Measurements from ENCODE around the gene LIG4.

The LIG4 gene

GRCh38 chr13:108213946-108214345 lies 1.4 kb downstream of the LIG4 start:
- H3K4me3 Mint-ChIP-seq = peak overlapping the region; percentile 87
- H3K27me3 Mint-ChIP-seq = no peaks in the 10 kb centered on the region
- H3K36me3 Mint-ChIP-seq = peaks cover 24% of the 10 kb centered on the region
- peak overlapping the region; percentile 85 for H3K27ac Mint-ChIP-seq
- H3K4me1 Mint-ChIP-seq (ENCODE audit: low read depth) = peaks cover 36% of the 10 kb centered on the region
- peaks cover 17% of the 10 kb centered on the region for H3K9me3 Mint-ChIP-seq (ENCODE audit: low read depth)

DNA sequence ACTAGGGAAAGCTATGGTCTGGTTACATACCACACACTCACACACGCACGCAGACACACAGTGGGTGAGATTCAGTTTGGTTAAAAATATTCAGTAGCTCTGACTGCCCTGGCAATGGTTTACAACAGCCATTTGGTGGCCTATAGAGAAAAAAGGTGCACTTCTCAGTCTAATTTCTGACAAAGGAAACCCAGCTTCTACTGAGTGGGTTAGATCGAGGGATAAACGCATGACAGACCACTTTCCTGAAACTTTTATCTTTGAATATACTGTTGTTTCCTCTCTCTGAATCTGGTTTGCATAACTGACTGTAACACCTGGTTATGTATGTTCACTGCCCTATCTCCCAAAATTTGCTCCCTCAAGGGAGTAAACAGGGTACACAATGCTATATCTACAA lies 2.5 kb downstream of the LIG4 start:
- H3K4me1 Mint-ChIP-seq (ENCODE audit: low read depth) = peaks cover 34% of the 10 kb centered on the region
- H3K36me3 Mint-ChIP-seq = peaks cover 27% of the 10 kb centered on the region
- H3K27ac Mint-ChIP-seq = no peak overlapping the region
- H3K9me3 Mint-ChIP-seq (ENCODE audit: low read depth) = peaks cover 21% of the 10 kb centered on the region
- H3K4me3 Mint-ChIP-seq = peak overlapping the region; percentile 10
- no peaks in the 10 kb centered on the region for H3K27me3 Mint-ChIP-seq

- no peak overlapping the region for H3K27ac Mint-ChIP-seq
- no peaks in the 10 kb centered on the region for H3K27me3 Mint-ChIP-seq
- H3K4me3 Mint-ChIP-seq = no peak overlapping the region
- H3K4me1 Mint-ChIP-seq (ENCODE audit: low read depth) = peaks cover 18% of the 10 kb centered on the region
- peaks cover 21% of the 10 kb centered on the region for H3K9me3 Mint-ChIP-seq (ENCODE audit: low read depth)
- peaks cover 27% of the 10 kb centered on the region for H3K36me3 Mint-ChIP-seq
These were observed 4.8 kb downstream of the LIG4 start for GRCh38 chr13:108210551-108210950.

DNA sequence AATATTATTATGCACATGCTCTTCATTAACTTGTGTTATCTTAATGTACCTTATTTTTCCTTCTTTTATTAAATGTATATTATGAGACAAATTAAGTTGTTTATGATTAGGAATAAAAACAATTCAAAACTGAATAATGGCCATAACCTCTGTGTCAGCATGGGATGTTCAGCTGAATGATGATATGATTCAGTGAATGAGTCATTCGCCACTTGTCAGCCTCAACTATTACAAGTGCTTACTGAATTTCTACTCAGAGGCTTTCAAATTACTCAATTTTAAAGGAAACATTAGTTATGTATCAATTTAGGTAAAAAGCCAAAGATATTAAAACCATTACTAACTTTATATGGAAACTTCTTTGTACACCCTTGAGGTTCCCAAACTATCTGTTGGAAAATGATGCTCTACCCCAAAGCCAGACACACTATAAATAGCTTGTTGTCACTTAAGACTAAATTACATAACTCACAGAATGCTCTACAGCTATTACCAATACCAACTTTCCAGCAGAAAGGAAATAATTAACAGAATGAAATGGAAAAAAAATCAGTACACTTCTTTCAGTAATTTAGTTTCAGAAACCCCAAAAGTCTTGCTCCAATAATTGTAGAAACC lies 14.4 kb downstream of the LIG4 start:
- H3K9me3 Mint-ChIP-seq (ENCODE audit: low read depth) = peaks cover 6% of the 10 kb centered on the region
- no peak overlapping the region for H3K4me3 Mint-ChIP-seq
- H3K27ac Mint-ChIP-seq = no peak overlapping the region

DNA sequence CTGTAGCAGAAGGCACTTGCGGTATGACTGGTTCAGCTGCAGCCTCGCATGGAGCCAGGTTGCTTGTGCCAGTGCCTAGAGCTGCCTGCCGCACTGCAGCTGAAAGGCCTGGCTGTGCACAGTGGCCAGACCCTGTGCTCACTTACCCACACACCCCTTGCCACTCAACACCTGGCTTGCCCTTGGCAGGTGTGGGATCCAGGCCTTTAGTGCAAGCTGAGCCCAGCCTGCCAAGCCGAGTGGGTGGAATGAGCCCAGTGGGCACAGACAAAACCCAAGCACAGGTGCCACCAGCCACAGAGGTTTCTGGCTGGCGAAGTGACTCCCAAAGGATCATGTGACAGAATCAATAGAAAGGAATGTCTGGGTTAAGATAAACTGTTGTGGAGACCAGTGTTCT lies 19.5 kb downstream of the LIG4 start:
- no peaks in the 10 kb centered on the region for H3K4me1 Mint-ChIP-seq (ENCODE audit: low read depth)
- H3K9me3 Mint-ChIP-seq (ENCODE audit: low read depth) = peaks cover 6% of the 10 kb centered on the region
- no peaks in the 10 kb centered on the region for H3K36me3 Mint-ChIP-seq
- H3K4me3 Mint-ChIP-seq = no peak overlapping the region
- peaks cover 3% of the 10 kb centered on the region for H3K27me3 Mint-ChIP-seq
- no peak overlapping the region for H3K27ac Mint-ChIP-seq

More for the DNA sequence above, 14.4 kb downstream of the LIG4 start:
- no peaks in the 10 kb centered on the region for H3K4me1 Mint-ChIP-seq (ENCODE audit: low read depth)
- no peaks in the 10 kb centered on the region for H3K36me3 Mint-ChIP-seq
- H3K27me3 Mint-ChIP-seq = peaks cover 12% of the 10 kb centered on the region

GRCh38 chr13:108195146-108195545 lies 20.2 kb downstream of the LIG4 start:
- H3K27ac Mint-ChIP-seq = no peak overlapping the region
- no peaks in the 10 kb centered on the region for H3K36me3 Mint-ChIP-seq
- peaks cover 6% of the 10 kb centered on the region for H3K9me3 Mint-ChIP-seq (ENCODE audit: low read depth)
- H3K4me1 Mint-ChIP-seq (ENCODE audit: low read depth) = no peaks in the 10 kb centered on the region
- H3K4me3 Mint-ChIP-seq = no peak overlapping the region
- peaks cover 6% of the 10 kb centered on the region for H3K27me3 Mint-ChIP-seq

- H3K4me1 Mint-ChIP-seq (ENCODE audit: low read depth) = no peaks in the 10 kb centered on the region
- H3K36me3 Mint-ChIP-seq = no peaks in the 10 kb centered on the region
- no peak overlapping the region for H3K4me3 Mint-ChIP-seq
These were observed 20.9 kb downstream of the LIG4 start for GRCh38 chr13:108194435-108194936.

GRCh38 chr13:108193806-108194205 lies 21.5 kb downstream of the LIG4 start:
- no peak overlapping the region for H3K4me3 Mint-ChIP-seq
- no peak overlapping the region for H3K27ac Mint-ChIP-seq
- H3K27me3 Mint-ChIP-seq = peaks cover 10% of the 10 kb centered on the region
- H3K9me3 Mint-ChIP-seq (ENCODE audit: low read depth) = peaks cover 9% of the 10 kb centered on the region
- H3K4me1 Mint-ChIP-seq (ENCODE audit: low read depth) = no peaks in the 10 kb centered on the region
- no peaks in the 10 kb centered on the region for H3K36me3 Mint-ChIP-seq

More at GRCh38 chr13:108194435-108194936, 20.9 kb downstream of the LIG4 start:
- Mint-ChIP-seq H3K27me3 (peaks cover 10% of the 10 kb centered on the region), H3K27ac (no peak overlapping the region), H3K9me3 (ENCODE audit: low read depth) (peaks cover 9% of the 10 kb centered on the region)

- H3K27me3 Mint-ChIP-seq = peaks cover 8% of the 10 kb centered on the region
- H3K36me3 Mint-ChIP-seq = no peaks in the 10 kb centered on the region
- no peak overlapping the region for H3K27ac Mint-ChIP-seq
- no peak overlapping the region for H3K4me3 Mint-ChIP-seq
- H3K9me3 Mint-ChIP-seq (ENCODE audit: low read depth) = peaks cover 3% of the 10 kb centered on the region
- H3K4me1 Mint-ChIP-seq (ENCODE audit: low read depth) = no peaks in the 10 kb centered on the region
These were observed 24.4 kb downstream of the LIG4 start for GRCh38 chr13:108190897-108191296.

DNA sequence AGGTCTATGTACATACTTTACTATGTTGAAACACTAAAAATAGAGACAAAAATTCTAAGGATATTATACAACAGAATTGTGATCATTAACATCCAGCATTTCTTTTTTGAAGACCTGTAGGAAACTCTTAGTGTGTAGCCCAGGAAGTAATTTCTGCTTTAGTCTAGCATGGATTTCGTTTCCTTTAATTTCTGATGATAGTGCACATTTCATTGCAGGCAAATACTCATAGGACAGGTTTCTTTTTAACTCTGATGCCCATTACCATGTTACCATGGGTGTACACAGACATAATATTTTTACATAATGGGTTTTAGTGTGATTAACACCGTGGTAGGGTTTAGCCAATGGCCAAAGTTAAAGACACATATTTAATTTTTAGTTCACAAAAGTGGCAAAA lies 27.1 kb downstream of the LIG4 start:
- peaks cover 3% of the 10 kb centered on the region for H3K9me3 Mint-ChIP-seq (ENCODE audit: low read depth)
- H3K27ac Mint-ChIP-seq = no peak overlapping the region
- H3K27me3 Mint-ChIP-seq = peaks cover 8% of the 10 kb centered on the region
- no peaks in the 10 kb centered on the region for H3K4me1 Mint-ChIP-seq (ENCODE audit: low read depth)
- no peaks in the 10 kb centered on the region for H3K36me3 Mint-ChIP-seq
- no peak overlapping the region for H3K4me3 Mint-ChIP-seq

- H3K36me3 Mint-ChIP-seq = no peaks in the 10 kb centered on the region
- peaks cover 6% of the 10 kb centered on the region for H3K27me3 Mint-ChIP-seq
- no peak overlapping the region for H3K27ac Mint-ChIP-seq
- H3K4me1 Mint-ChIP-seq (ENCODE audit: low read depth) = no peaks in the 10 kb centered on the region
- peaks cover 3% of the 10 kb centered on the region for H3K9me3 Mint-ChIP-seq (ENCODE audit: low read depth)
- H3K4me3 Mint-ChIP-seq = no peak overlapping the region
These were observed 30.1 kb downstream of the LIG4 start for GRCh38 chr13:108185223-108185622.

DNA sequence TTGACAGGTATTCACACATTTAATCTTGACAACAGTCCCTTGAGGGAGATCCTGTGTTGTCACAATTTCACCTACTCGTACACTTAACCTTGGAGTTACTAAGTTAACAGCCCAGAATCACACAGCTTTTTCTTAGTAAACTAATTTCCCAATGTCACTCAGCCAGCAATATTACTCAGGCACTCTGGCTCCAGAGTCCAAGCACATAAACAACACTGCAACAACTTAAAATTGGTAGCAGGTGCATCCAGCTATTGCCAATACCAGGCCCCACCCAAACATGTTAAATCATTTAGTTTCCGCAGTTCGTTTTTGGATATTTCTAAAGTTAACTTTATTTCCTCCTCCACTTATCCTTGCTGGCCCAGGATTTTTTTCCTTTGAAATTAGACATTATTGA lies 32.7 kb downstream of the LIG4 start:
- Mint-ChIP-seq H3K27me3 (peaks cover 1% of the 10 kb centered on the region), H3K4me3 (no peak overlapping the region)

GRCh38 chr13:108178078-108178477 lies 37.3 kb downstream of the LIG4 start:
- Mint-ChIP-seq H3K27me3 (peaks cover 7% of the 10 kb centered on the region), H3K4me1 (ENCODE audit: low read depth) (no peaks in the 10 kb centered on the region), H3K36me3 (no peaks in the 10 kb centered on the region), H3K27ac (no peak overlapping the region), H3K4me3 (no peak overlapping the region), H3K9me3 (ENCODE audit: low read depth) (peaks cover 6% of the 10 kb centered on the region)

More for the DNA sequence above, 32.7 kb downstream of the LIG4 start:
- H3K36me3 Mint-ChIP-seq = no peaks in the 10 kb centered on the region
- no peak overlapping the region for H3K27ac Mint-ChIP-seq
- no peaks in the 10 kb centered on the region for H3K9me3 Mint-ChIP-seq (ENCODE audit: low read depth)
- H3K4me1 Mint-ChIP-seq (ENCODE audit: low read depth) = no peaks in the 10 kb centered on the region

GRCh38 chr13:108176685-108177274 lies 38.6 kb downstream of the LIG4 start:
- Mint-ChIP-seq H3K36me3 (no peaks in the 10 kb centered on the region), H3K4me1 (ENCODE audit: low read depth) (no peaks in the 10 kb centered on the region), H3K4me3 (no peak overlapping the region)

DNA sequence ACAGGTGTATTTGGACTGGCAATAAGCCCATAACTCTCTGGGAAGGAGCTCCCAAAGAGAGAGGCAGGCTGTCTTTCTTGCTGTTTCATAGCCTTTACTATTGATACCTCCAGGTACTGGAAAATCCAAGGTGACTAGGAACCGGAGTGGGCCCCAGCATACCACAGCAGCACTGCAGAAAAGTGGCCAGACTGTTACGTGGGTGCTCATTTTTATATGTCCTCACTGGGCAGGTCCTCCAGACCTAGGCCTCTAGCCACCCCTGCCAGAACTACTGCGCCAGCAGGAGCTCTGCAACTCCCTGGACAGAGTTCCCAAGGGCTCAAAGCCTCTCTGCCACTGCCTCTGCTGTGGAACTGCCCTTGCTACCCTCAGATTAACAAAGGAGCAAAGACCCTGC lies 46.4 kb downstream of the LIG4 start:
- Mint-ChIP-seq H3K4me1 (ENCODE audit: low read depth) (no peaks in the 10 kb centered on the region), H3K27ac (no peak overlapping the region), H3K36me3 (peaks cover 5% of the 10 kb centered on the region)

More at GRCh38 chr13:108176685-108177274, 38.6 kb downstream of the LIG4 start:
- peaks cover 8% of the 10 kb centered on the region for H3K27me3 Mint-ChIP-seq
- H3K9me3 Mint-ChIP-seq (ENCODE audit: low read depth) = peaks cover 7% of the 10 kb centered on the region
- no peak overlapping the region for H3K27ac Mint-ChIP-seq

DNA sequence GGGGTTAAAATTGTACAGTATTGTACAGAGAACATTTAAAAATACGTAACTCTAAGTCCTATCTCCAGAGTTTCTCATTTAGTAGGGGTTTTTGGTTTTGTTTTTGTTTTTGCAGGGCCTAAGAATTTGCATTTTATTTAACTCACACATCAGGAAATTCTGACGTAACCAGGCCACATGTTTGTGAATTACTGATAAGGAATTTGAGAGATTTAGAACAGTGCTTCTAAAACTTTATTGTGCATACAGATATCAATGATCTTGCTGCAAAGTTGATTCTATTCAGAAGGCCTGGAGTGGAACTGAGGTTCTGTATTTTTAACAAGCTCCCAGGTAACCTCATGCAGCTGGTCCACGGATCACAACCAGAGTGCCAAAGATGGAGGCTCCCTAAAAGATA lies 49.3 kb downstream of the LIG4 start:
- peaks cover under 1% of the 10 kb centered on the region for H3K27me3 Mint-ChIP-seq

More for the DNA sequence above, 46.4 kb downstream of the LIG4 start:
- Mint-ChIP-seq H3K27me3 (peaks cover 13% of the 10 kb centered on the region), H3K4me3 (no peak overlapping the region), H3K9me3 (ENCODE audit: low read depth) (peaks cover 25% of the 10 kb centered on the region)

More for the DNA sequence above, 49.3 kb downstream of the LIG4 start:
- Mint-ChIP-seq H3K27ac (no peak overlapping the region), H3K36me3 (no peaks in the 10 kb centered on the region), H3K9me3 (ENCODE audit: low read depth) (peaks cover 12% of the 10 kb centered on the region), H3K4me3 (no peak overlapping the region), H3K4me1 (ENCODE audit: low read depth) (no peaks in the 10 kb centered on the region)

Measured in activated naive CD8-positive, alpha-beta T cell (primary cell).